GM19025 (cell line): ENCODE results near the gene PLA2G4C.

Experiments used
- ATAC-seq: cut with Tn5 transposase; IDR thresholded peaks from one replicate; pipeline ENCODE4 v1.9.1; 2021; ENCODE audit warnings: mild to moderate bottlenecking, low read depth, moderate library complexity; ENCODE audit not compliant: unreplicated experiment

PLA2G4C gene

DNA sequence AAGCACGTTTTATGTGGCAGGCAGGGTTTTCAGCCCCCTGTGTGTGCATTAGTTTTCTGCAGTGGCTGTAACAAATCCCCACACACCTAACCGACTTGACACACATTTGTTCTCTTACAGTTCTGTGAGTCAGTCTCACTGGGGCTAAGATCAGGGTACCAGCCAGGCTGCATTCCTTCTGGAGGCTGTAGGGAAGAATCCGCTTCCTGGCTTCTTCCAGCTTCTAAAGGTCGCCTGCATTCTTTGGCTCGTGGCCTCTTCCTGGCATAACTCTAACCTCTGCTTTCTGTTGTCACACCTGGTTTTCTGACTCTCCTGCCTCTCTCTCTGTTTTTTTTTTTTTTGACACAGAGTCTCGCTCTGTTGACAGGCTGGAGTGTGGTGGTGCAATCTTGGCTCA is 109.8 kb downstream of the PLA2G4C start:
- no peak for ATAC-seq

DNA sequence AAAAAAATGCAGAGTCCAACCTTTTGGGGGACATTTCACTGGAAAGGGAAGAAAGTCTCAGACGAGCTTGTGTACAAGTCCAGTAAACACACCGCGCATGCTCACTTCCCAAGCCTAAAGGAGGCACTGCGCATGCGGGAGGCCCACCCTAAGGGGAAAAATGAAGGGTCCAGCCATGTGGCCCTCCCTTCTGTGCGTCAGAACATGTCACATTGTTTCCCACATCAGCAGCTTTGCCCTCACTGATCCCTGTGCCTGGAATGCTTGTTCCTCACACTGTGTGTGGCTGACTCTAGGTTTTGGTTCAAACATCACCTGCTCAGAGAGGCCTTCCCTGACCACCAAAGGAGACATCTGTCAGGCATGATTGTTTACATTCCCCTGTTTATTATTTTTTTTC is 111.8 kb downstream of the PLA2G4C start:
- ATAC-seq, result no peak
